ENCODE results near the gene MYO16.

Gene MYO16

GRCh38 chr13:109196948-109197347 lies 567.5 kb downstream of the MYO16 start:
- no peaks in the 10 kb centered on the region for H3K27me3 ChIP-seq
- peak; percentile 59 for TF ChIP-seq CTCF (IDR thresholded peaks at IDR 0.05; ENCODE audit: low read depth, low read length)
- H3K9me3 ChIP-seq = no peaks in the 10 kb centered on the region
- no peaks in the 10 kb centered on the region for H3K36me3 ChIP-seq
- H3K4me1 ChIP-seq = no peaks in the 10 kb centered on the region
- DNase-seq = peak; percentile 51
- H3K4me3 ChIP-seq (ENCODE audit: low read depth, low read length) = no peak overlapping the region

GRCh38 chr13:109198585-109198984 lies 569.2 kb downstream of the MYO16 start:
- Histone ChIP-seq H3K9me3 (no peaks in the 10 kb centered on the region), H3K4me3 (ENCODE audit: low read depth, low read length) (no peak overlapping the region), H3K36me3 (no peaks in the 10 kb centered on the region), H3K27me3 (no peaks in the 10 kb centered on the region), H3K4me1 (no peaks in the 10 kb centered on the region)
- no peak for DNase-seq
- no peak for TF ChIP-seq CTCF (IDR thresholded peaks at IDR 0.05; ENCODE audit: low read depth, low read length)

- no peaks in the 10 kb centered on the region for H3K9me3 ChIP-seq
- H3K4me1 ChIP-seq = no peaks in the 10 kb centered on the region
- no peaks in the 10 kb centered on the region for H3K36me3 ChIP-seq
- no peak for DNase-seq
- TF ChIP-seq CTCF (IDR thresholded peaks at IDR 0.05; ENCODE audit: low read depth, low read length) = no peak
- H3K4me3 ChIP-seq (ENCODE audit: low read depth, low read length) = no peak overlapping the region
- H3K27me3 ChIP-seq = no peaks in the 10 kb centered on the region
These were observed 569.9 kb downstream of the MYO16 start for GRCh38 chr13:109199280-109199679.

- H3K4me3 ChIP-seq (ENCODE audit: low read depth, low read length) = no peak overlapping the region
- H3K4me1 ChIP-seq = no peaks in the 10 kb centered on the region
- DNase-seq = no peak
- H3K36me3 ChIP-seq = no peaks in the 10 kb centered on the region
- no peaks in the 10 kb centered on the region for H3K9me3 ChIP-seq
- no peaks in the 10 kb centered on the region for H3K27me3 ChIP-seq
- TF ChIP-seq CTCF (IDR thresholded peaks at IDR 0.05; ENCODE audit: low read depth, low read length) = no peak
These were observed 571.1 kb downstream of the MYO16 start for GRCh38 chr13:109200556-109200955.

- DNase-seq = no peak
- H3K36me3 ChIP-seq = no peaks in the 10 kb centered on the region
- no peaks in the 10 kb centered on the region for H3K9me3 ChIP-seq
- no peak overlapping the region for H3K4me3 ChIP-seq (ENCODE audit: low read depth, low read length)
- H3K27me3 ChIP-seq = no peaks in the 10 kb centered on the region
- TF ChIP-seq CTCF (IDR thresholded peaks at IDR 0.05; ENCODE audit: low read depth, low read length) = no peak
- H3K4me1 ChIP-seq = no peaks in the 10 kb centered on the region
These were observed 574.2 kb downstream of the MYO16 start for GRCh38 chr13:109203587-109203986.

- Histone ChIP-seq H3K36me3 (no peaks in the 10 kb centered on the region), H3K4me3 (ENCODE audit: low read depth, low read length) (no peak overlapping the region), H3K9me3 (no peaks in the 10 kb centered on the region), H3K27me3 (no peaks in the 10 kb centered on the region), H3K4me1 (no peaks in the 10 kb centered on the region)
- DNase-seq = no peak
- TF ChIP-seq CTCF (IDR thresholded peaks at IDR 0.05; ENCODE audit: low read depth, low read length) = no peak
These were observed 574.8 kb downstream of the MYO16 start for GRCh38 chr13:109204252-109204651.

Measured in BE2C (cell line).